Uterus (tissue), 4 donors: ENCODE data around the gene BHLHA9. TPM values are rescaled to one million over a fixed set of nuclear protein-coding genes. Genes with fewer than 3 reads are reported as not detected.

ENCODE experiments used
- DNase-seq, 2 donors: peaks; one replicate each; pipeline ENCODE4 v3.0.0-alpha.2; 2019 to 2020
- H3K27ac ChIP-seq, 2 donors: fragments of 200-600 bp; sonication (generic); 1 replicate in 1 of 2; 2 replicates in 1 of 2; pipeline ENCODE4 v1.5.1; 2016 to 2018
- H3K27me3 ChIP-seq, 2 donors: fragments of 200-600 bp; sonication (generic); one replicate each; pipeline ENCODE4 v1.5.1; 2018 to 2019; ENCODE audit warnings: control low read depth in 1 of 2
- H3K36me3 ChIP-seq, 2 donors: fragments of 200-600 bp; sonication (generic); one replicate each; pipeline ENCODE4 v1.5.1; 2019; ENCODE audit warnings: control low read depth in 1 of 2
- H3K4me1 ChIP-seq, 2 donors: fragments of 200-600 bp; sonication (generic); one replicate each; pipeline ENCODE4 v1.5.1; 2018 to 2019; ENCODE audit warnings: control low read depth in 1 of 2
- H3K4me3 ChIP-seq, 2 donors: fragments of 200-600 bp; sonication (generic); 1 replicate in 1 of 2; 2 replicates in 1 of 2; pipeline ENCODE4 v1.5.1; 2018 to 2019; ENCODE audit warnings: mild to moderate bottlenecking in 1 of 2
- H3K9me3 ChIP-seq, 2 donors: fragments of 200-600 bp; sonication (generic); one replicate each; pipeline ENCODE4 v1.5.1; 2019; ENCODE audit warnings: control low read depth in 1 of 2
- CTCF ChIP-seq, 4 experiments: fragments of 200-600 bp in 2 of 4; fragments of 450-650 bp in 2 of 4; sonication (generic) in 2 of 4; IDR thresholded peaks; one replicate each; pipeline ENCODE4 v1.5.1; 2016 to 2019; ENCODE audit warnings: antibody characterized with exemption in 4 of 4, mild to moderate bottlenecking in 2 of 4, moderate library complexity in 1 of 4
- POLR2A ChIP-seq, 2 donors: fragments of 450-650 bp; IDR thresholded peaks; one replicate each; pipeline ENCODE4 v1.6.1; 2016; ENCODE audit warnings: antibody characterized with exemption in 2 of 2, mild to moderate bottlenecking in 1 of 2, moderate library complexity in 1 of 2
- intact Hi-C: fragments of 100-400 bp; cut with DNase I; formaldehyde crosslinking; loops from one replicate; pipeline ENCODE4 v1.15.1; 2023; ENCODE audit warnings: low total_unique reads
- total RNA-seq, 4 donors: library from RNA; depleted of rRNA in 3 of 4; stranded (reverse); fragments of >200 nt in 3 of 4; gene quantifications; one replicate each; pipeline versions ENCODE4 v1.1.0 to v1.2.4, GENCODE V29; 2014 to 2023
- donor health status: DM: yes; HTN: yes; CAD: no.

Gene BHLHA9
- not detected for total RNA-seq

DNA sequence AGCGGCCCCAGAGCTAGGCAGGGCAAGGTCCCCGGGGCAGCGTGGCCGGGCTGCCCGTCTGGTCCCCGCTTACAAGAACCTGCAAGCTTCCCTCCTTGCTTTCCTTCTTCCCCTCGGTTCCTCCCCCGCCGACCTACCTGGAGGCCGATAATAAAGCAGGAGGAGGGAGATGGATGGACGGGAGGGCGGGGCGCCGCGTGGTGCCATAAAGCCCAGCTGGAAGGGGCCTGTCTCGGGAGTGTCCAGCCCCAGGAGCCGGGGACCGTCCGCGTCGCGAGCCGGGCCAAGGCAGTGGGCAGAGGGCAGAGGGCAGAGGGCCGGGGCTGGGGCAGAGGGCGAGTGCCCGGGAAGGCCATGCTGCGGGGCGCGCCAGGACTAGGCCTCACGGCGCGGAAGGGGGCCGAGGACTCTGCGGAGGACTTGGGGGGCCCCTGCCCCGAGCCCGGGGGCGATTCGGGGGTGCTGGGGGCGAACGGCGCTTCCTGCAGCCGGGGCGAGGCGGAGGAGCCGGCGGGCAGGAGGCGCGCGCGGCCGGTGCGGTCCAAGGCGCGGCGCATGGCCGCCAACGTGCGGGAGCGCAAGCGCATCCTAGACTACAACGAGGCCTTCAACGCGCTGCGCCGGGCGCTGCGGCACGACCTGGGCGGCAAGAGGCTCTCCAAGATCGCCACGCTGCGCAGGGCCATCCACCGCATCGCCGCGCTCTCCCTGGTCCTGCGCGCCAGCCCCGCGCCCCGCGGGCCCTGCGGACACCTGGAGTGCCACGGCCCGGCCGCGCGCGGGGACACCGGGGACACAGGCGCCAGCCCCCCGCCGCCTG, at the start of gene BHLHA9:
BHLHA9 (plus strand) TSS at position 235 of the 820 bp plus-strand sequence; CDS start at position 355, 120 bp downstream.
- Histone ChIP-seq H3K9me3 (no peaks in the 10 kb centered on the region), H3K4me3 (no peak within 1 kb of the TSS), H3K27me3 (peaks cover 0 to 11% of the 10 kb centered on the region in 2 donors), H3K27ac (no peak within 1 kb of the TSS), H3K36me3 (no peaks in the 10 kb centered on the region), H3K4me1 (peaks cover 0 to 9% of the 10 kb centered on the region in 2 donors)
- DNase-seq = no peak
- intact Hi-C loops = loop anchor here (10.0 kb wide), 1 partner anchor 244 kb away; the partner anchor contains the start of gene INPP5K
- no peak for TF ChIP-seq CTCF (IDR thresholded peaks at IDR 0.05)
- TF ChIP-seq POLR2A (IDR thresholded peaks at IDR 0.05) = no peak

DNA sequence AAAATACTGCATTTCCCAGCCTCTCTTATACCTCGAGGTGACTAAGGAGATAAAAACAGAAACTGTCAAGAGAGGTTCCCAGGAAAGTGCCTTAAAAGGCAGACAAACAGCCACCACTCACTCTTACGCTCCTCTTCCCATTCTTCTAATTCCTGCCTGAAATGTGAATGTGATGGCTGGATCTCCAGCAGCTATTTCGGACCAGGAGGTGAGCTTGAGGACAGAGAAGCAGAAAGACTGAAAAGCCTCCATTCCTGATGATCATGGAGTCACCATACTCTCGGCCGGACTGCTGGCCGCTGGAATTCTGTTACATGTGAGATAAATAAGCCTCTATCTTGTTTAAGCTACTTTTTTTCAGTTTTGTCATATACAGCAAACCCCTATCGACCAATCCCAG, 49.0 kb upstream of the BHLHA9 start:
- Histone ChIP-seq H3K27ac (no peak overlapping the region), H3K27me3 (no peaks in the 10 kb centered on the region), H3K4me1 (no peaks in the 10 kb centered on the region), H3K9me3 (no peaks in the 10 kb centered on the region), H3K36me3 (no peaks in the 10 kb centered on the region), H3K4me3 (no peak overlapping the region)
- TF ChIP-seq CTCF (IDR thresholded peaks at IDR 0.05) (no peak), POLR2A (IDR thresholded peaks at IDR 0.05) (no peak)
- intact Hi-C loops = no loop called here
- DNase-seq = no peak

DNA sequence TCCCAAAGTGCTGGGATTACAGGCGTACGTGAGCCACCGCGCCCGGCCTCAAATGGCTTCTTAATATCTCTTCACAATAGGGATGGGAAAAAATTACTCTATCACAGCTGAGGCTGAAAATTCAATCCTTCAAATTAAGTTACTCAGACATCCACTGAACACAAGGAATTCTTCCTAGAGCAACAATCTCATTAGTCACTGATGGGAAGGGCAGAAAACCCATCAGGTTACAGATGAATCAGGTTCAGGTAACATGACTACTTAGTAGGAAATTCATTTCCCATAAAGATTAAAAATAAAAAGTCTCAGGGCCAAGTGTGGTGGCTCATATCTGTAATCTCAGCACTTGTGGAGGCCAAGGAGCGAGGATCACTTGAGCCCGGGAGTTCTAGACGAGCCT, 47.9 kb upstream of the BHLHA9 start:
- intact Hi-C loops = no loop called here
- no peak overlapping the region for H3K4me3 ChIP-seq
- DNase-seq = no peak
- H3K36me3 ChIP-seq = no peaks in the 10 kb centered on the region
- no peaks in the 10 kb centered on the region for H3K9me3 ChIP-seq
- no peaks in the 10 kb centered on the region for H3K4me1 ChIP-seq
- no peak overlapping the region for H3K27ac ChIP-seq
- no peaks in the 10 kb centered on the region for H3K27me3 ChIP-seq
- TF ChIP-seq POLR2A (IDR thresholded peaks at IDR 0.05) (no peak), CTCF (IDR thresholded peaks at IDR 0.05) (no peak)

DNA sequence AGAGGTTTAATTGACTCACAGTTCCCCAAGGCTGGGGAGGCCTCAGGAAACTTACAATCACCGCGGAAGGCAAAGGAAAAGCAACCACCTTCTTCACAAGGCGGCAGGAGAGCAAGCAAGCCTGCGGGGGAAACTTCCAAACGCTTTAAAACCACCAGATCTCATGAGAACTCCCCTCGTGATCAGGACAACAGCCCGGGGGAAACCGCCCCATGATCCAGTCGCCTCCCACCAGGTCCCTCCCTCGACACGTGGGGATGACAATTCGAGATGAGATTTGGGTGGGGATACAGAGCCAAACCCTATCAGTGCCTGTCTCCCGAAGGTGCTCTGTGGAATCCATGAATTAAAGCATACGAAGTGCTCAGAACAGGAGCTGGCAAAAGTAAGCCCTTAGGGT, 46.6 kb upstream of the BHLHA9 start:
- Histone ChIP-seq H3K9me3 (no peaks in the 10 kb centered on the region), H3K27ac (no peak overlapping the region), H3K4me1 (peaks cover 0 to 8% of the 10 kb centered on the region in 2 donors), H3K4me3 (no peak overlapping the region), H3K27me3 (no peaks in the 10 kb centered on the region), H3K36me3 (no peaks in the 10 kb centered on the region)
- intact Hi-C loops = no loop called here
- no peak for TF ChIP-seq CTCF (IDR thresholded peaks at IDR 0.05)
- no peak for TF ChIP-seq POLR2A (IDR thresholded peaks at IDR 0.05)
- no peak for DNase-seq

DNA sequence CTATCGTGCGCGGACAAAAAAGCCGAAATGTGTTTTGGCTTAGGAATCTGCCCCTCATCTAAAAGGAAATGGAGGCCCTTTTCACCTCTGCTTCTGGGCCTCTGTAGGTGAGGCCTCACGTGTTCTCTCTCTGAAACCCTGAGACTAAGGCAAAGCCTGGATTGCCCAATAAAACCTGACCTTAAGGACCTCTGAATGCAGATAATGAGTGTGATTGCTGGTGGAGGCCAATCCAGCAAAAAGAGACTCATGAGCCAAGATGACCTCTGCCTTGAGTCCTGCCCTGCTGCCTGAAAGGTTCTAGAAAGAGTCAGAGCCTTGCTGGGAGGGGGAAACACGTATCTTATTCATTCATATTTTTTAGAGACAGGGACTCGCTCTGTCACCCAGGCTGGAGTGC, 45.9 kb upstream of the BHLHA9 start:
- no peaks in the 10 kb centered on the region for H3K36me3 ChIP-seq
- no peak for DNase-seq

More for the DNA sequence above, 45.9 kb upstream of the BHLHA9 start:
- H3K27me3 ChIP-seq = no peaks in the 10 kb centered on the region
- no peaks in the 10 kb centered on the region for H3K9me3 ChIP-seq
- H3K4me3 ChIP-seq = no peak overlapping the region
- peaks cover 0 to 14% of the 10 kb centered on the region in 2 donors for H3K4me1 ChIP-seq
- H3K27ac ChIP-seq = no peak overlapping the region
- TF ChIP-seq CTCF (IDR thresholded peaks at IDR 0.05) (no peak), POLR2A (IDR thresholded peaks at IDR 0.05) (no peak)
- intact Hi-C loops = no loop called here
